Rectal smooth muscle tissue (tissue), 1 donor: ENCODE results near the gene RNF14.
"Not testable (repeated sequence)": the region's sequence is repeated elsewhere in the genome, so short reads cannot be mapped to it uniquely, and the experiment has no call there.

Experiments used
- H3K27ac ChIP-seq: one replicate; pipeline ENCODE4 v1.7.0; 2013; ENCODE audit warnings: low read depth, low read length, inconsistent platforms
- H3K27me3 ChIP-seq: one replicate; pipeline ENCODE4 v1.7.0; 2013; ENCODE audit warnings: low read length; ENCODE audit not compliant: control insufficient read depth, insufficient read depth
- H3K36me3 ChIP-seq: one replicate; pipeline ENCODE4 v1.7.0; 2013; ENCODE audit warnings: low read length; ENCODE audit not compliant: control insufficient read depth, insufficient read depth
- H3K4me1 ChIP-seq: one replicate; pipeline ENCODE4 v1.7.0; 2013; ENCODE audit warnings: low read length; ENCODE audit not compliant: control insufficient read depth, insufficient read depth
- H3K4me3 ChIP-seq: one replicate; pipeline ENCODE4 v1.7.0; 2013; ENCODE audit warnings: low read length
- H3K9ac ChIP-seq: one replicate; pipeline ENCODE4 v1.7.0; 2013; ENCODE audit warnings: low read length

The RNF14 gene

GRCh38 chr5:142034994-142035393 lies 66.1 kb downstream of the RNF14 start:
- no peaks in the 10 kb centered on the region for H3K27me3 ChIP-seq
- no peak overlapping the region for H3K27ac ChIP-seq
- H3K36me3 ChIP-seq = no peaks in the 10 kb centered on the region
- no peak overlapping the region for H3K9ac ChIP-seq
- H3K4me1 ChIP-seq = no peaks in the 10 kb centered on the region
- no peak overlapping the region for H3K4me3 ChIP-seq

DNA sequence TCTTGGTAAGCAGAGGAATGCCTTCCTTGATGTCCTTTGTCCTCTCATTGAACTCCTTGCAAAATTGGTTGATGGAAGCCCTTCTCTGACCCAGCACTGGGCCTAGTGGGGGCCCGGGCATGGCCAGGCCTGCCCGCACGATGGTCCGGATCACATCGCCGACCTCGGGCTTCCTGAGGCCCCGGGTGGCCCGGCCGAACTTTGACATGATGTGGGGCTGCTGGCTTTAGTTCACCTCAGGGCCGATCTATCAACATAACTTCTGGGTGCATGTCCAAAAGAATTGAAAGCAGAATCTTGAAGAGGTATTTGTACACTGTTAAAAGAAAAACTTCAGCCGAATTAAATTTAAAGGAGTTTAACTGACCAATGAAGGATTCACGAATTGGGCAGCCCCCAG lies 68.0 kb downstream of the RNF14 start:
- no peaks in the 10 kb centered on the region for H3K4me1 ChIP-seq
- H3K36me3 ChIP-seq = no peaks in the 10 kb centered on the region
- no peaks in the 10 kb centered on the region for H3K27me3 ChIP-seq
- no peak overlapping the region for H3K4me3 ChIP-seq
- H3K27ac ChIP-seq = no peak overlapping the region
- no peak overlapping the region for H3K9ac ChIP-seq

GRCh38 chr5:142037599-142037998 lies 68.7 kb downstream of the RNF14 start:
- not testable (repeated sequence) for H3K27ac ChIP-seq, H3K27me3 ChIP-seq, H3K4me3 ChIP-seq

DNA sequence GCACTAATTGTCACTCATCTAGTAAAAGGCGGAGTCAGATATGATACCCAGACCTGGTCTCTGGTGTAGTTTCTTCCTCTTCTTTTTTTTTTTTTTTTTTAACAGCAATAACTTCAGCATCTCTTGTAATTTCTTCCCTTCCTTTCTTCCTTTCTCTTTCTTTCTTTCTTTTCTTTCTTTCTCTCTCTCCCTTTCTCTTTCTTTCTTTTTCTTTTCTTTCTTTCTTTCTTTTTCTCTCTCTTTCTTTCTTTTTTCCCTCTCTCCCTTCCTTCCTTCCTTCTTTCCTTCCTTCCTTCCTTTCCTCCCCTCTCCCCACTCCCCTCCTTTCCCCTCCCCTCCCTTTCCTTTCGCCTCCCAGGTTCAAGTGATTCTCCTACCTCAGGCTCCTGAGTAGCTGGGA lies 69.8 kb downstream of the RNF14 start:
- Histone ChIP-seq H3K27me3 (no peaks in the 10 kb centered on the region), H3K36me3 (no peaks in the 10 kb centered on the region), H3K9ac (no peak overlapping the region), H3K4me1 (no peaks in the 10 kb centered on the region), H3K27ac (no peak overlapping the region), H3K4me3 (no peak overlapping the region)

More at GRCh38 chr5:142037599-142037998, 68.7 kb downstream of the RNF14 start:
- not testable (repeated sequence) for H3K4me1 ChIP-seq, H3K9ac ChIP-seq, H3K36me3 ChIP-seq
